ENCODE data around the gene DBN1.

DNA sequence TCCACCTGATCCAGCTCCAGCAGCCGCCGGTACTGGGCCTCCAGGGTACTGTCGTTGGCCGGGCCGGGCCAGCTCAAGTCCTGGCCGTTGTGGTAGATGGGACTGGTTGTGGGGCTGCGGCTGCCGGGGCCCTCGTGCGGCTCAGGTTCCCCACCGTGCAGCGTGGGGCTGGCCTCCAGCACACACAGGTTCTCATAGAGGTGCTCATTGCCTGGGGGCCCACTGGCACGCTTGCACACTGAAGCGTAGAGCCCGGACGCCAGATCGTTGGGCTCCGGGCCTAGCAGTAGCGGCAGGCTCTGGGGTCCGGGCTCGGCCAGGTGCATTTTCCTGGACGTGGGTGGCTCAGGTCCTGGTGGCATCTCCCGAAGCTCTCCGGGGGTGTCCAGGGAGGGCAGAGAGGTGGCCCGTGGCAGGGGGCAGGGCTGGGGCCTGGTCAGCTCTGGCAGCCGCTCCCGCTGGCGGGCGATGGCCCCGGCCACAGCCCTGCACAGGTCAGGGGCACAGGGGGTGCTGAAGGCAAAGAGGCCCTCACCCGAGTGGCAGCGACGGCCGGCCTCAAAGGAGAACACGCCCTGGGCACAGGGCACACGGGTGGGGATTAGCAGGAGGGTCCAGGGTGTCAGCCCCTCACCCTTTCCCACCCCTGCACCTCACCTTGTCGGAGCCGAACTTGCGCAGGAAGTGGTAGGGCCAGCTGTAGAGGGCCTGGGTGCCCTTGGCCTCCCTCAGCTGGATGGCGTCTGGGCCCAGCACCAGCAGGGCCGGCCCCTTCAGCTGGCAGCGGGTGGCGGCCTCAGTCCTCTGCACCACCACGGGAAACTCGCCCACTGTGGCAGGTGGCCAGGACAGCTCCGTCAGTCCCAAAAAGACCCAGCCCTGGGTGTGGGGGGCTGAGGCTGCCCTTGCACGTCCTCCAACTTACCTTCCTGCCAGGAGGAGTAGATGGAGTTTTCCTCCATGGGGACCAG lies 30.9 kb upstream of the DBN1 start:
- TF ChIP-seq, protein P1, sequence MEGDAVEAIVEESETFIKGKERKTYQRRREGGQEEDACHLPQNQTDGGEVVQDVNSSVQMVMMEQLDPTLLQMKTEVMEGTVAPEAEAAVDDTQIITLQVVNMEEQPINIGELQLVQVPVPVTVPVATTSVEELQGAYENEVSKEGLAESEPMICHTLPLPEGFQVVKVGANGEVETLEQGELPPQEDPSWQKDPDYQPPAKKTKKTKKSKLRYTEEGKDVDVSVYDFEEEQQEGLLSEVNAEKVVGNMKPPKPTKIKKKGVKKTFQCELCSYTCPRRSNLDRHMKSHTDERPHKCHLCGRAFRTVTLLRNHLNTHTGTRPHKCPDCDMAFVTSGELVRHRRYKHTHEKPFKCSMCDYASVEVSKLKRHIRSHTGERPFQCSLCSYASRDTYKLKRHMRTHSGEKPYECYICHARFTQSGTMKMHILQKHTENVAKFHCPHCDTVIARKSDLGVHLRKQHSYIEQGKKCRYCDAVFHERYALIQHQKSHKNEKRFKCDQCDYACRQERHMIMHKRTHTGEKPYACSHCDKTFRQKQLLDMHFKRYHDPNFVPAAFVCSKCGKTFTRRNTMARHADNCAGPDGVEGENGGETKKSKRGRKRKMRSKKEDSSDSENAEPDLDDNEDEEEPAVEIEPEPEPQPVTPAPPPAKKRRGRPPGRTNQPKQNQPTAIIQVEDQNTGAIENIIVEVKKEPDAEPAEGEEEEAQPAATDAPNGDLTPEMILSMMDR (conservative IDR thresholded peaks at IDR 0.05 in 1 of 2, IDR thresholded peaks at IDR 0.05 in 1 of 2; ENCODE audit: low read depth in 1 of 2, low read length in 2 of 2): no peak
- no peak for TF ChIP-seq EZH2 (IDR thresholded peaks at IDR 0.05; ENCODE audit: low read length, missing control alignments)

Measured in fibroblast of lung (primary cell).